T follicular helper cell (primary cell): Measurements from ENCODE around the gene SERGEF.

Experiments
- DNase-seq: peaks from one replicate; pipeline ENCODE4 v3.0.0-alpha.2; 2020; ENCODE audit warnings: low read depth

The SERGEF gene

GRCh38 chr11:17952487-17952886 is 60.4 kb downstream of the SERGEF start:
- DNase-seq = no peak

GRCh38 chr11:17951685-17952388 is 61.0 kb downstream of the SERGEF start:
- DNase-seq = no peak

GRCh38 chr11:17950644-17951043 is 62.2 kb downstream of the SERGEF start:
- DNase-seq = no peak

GRCh38 chr11:17948296-17948695 is 64.6 kb downstream of the SERGEF start:
- DNase-seq = no peak

GRCh38 chr11:17939542-17939941 is 73.3 kb downstream of the SERGEF start:
- DNase-seq = no peak

- no peak for DNase-seq
These were observed 76.1 kb downstream of the SERGEF start for GRCh38 chr11:17936790-17937189.

- no peak for DNase-seq
These were observed 78.7 kb downstream of the SERGEF start for GRCh38 chr11:17934194-17934593.

- no peak for DNase-seq
These were observed 79.1 kb downstream of the SERGEF start for GRCh38 chr11:17933708-17934107.

- no peak for DNase-seq
These were observed 80.4 kb downstream of the SERGEF start for GRCh38 chr11:17932472-17932871.

- no peak for DNase-seq
These were observed 81.3 kb downstream of the SERGEF start for GRCh38 chr11:17931595-17931994.

GRCh38 chr11:17930544-17931125 is 82.2 kb downstream of the SERGEF start:
- DNase-seq = no peak

GRCh38 chr11:17929171-17929570 is 83.7 kb downstream of the SERGEF start:
- no peak for DNase-seq

- no peak for DNase-seq
These were observed 85.0 kb downstream of the SERGEF start for GRCh38 chr11:17927681-17928343.

GRCh38 chr11:17927041-17927440 is 85.8 kb downstream of the SERGEF start:
- no peak for DNase-seq

- no peak for DNase-seq
These were observed 88.1 kb downstream of the SERGEF start for GRCh38 chr11:17924713-17925112.

- no peak for DNase-seq
These were observed 89.6 kb downstream of the SERGEF start for GRCh38 chr11:17923217-17923616.

GRCh38 chr11:17922416-17922788 is 90.4 kb downstream of the SERGEF start:
- no peak for DNase-seq

- DNase-seq = no peak
These were observed 91.0 kb downstream of the SERGEF start for GRCh38 chr11:17921659-17922415.

- no peak for DNase-seq
These were observed 94.7 kb downstream of the SERGEF start for GRCh38 chr11:17918049-17918605.

- DNase-seq = no peak
These were observed 95.3 kb downstream of the SERGEF start for GRCh38 chr11:17917556-17917955.

- no peak for DNase-seq
These were observed 97.2 kb downstream of the SERGEF start for GRCh38 chr11:17915500-17916143.

- DNase-seq = no peak
These were observed 97.9 kb downstream of the SERGEF start for GRCh38 chr11:17914957-17915356.
